ENCODE data around the gene ID4.

Gene ID4

DNA sequence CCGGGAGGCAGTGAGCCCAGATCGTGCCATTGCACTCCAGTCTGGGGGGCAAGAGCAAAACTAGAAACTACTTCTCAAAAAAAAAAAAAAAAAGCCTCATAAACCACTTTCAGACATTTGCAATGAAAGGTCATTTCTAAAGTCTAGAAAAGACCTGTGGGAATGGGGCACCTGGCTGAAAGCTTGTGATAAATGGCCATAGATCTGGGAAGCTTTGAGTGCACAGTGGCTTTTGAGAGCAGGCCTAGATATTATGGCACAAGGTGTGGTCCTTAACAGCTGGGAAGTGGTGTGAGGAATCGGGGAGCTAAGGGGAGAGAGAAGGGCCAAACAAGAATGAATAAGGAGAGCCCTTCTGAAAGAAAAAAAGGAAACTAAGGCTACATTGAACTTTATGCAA is 33.2 kb downstream of the ID4 start:
- Histone ChIP-seq H3K4me3 (ENCODE audit: low read length) (no peak overlapping the region), H3K9me3 (replicated peaks; ENCODE audit: insufficient read depth, low read length) (no peaks in the 10 kb centered on the region), H3K4me1 (ENCODE audit: low read length) (no peaks in the 10 kb centered on the region), H3K27ac (ENCODE audit: low read length) (no peak overlapping the region), H3F3A (ENCODE audit: insufficient read depth, low read length) (no peaks in the 10 kb centered on the region), H3K27me3 (replicated peaks; ENCODE audit: insufficient read depth, low read length) (no peaks in the 10 kb centered on the region), H3K9ac (ENCODE audit: low read length) (no peak overlapping the region), H2AFZ (ENCODE audit: low read length) (no peak overlapping the region), H3K9me2 (replicated peaks; ENCODE audit: insufficient read depth, low read length) (no peaks in the 10 kb centered on the region), H3K36me3 (replicated peaks; ENCODE audit: insufficient read depth, low read length) (no peaks in the 10 kb centered on the region), H3K4me2 (ENCODE audit: low read depth, low read length) (no peak overlapping the region), H4K20me1 (ENCODE audit: insufficient read depth, low read length) (no peaks in the 10 kb centered on the region), H3K79me2 (ENCODE audit: low read length) (no peaks in the 10 kb centered on the region)
- no peak for TF ChIP-seq EZH2phosphoT487 (IDR thresholded peaks at IDR 0.05; ENCODE audit: low read length)
- TF ChIP-seq, protein P1, sequence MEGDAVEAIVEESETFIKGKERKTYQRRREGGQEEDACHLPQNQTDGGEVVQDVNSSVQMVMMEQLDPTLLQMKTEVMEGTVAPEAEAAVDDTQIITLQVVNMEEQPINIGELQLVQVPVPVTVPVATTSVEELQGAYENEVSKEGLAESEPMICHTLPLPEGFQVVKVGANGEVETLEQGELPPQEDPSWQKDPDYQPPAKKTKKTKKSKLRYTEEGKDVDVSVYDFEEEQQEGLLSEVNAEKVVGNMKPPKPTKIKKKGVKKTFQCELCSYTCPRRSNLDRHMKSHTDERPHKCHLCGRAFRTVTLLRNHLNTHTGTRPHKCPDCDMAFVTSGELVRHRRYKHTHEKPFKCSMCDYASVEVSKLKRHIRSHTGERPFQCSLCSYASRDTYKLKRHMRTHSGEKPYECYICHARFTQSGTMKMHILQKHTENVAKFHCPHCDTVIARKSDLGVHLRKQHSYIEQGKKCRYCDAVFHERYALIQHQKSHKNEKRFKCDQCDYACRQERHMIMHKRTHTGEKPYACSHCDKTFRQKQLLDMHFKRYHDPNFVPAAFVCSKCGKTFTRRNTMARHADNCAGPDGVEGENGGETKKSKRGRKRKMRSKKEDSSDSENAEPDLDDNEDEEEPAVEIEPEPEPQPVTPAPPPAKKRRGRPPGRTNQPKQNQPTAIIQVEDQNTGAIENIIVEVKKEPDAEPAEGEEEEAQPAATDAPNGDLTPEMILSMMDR (IDR thresholded peaks at IDR 0.05; ENCODE audit: low read length): no peak
- no peak for TF ChIP-seq EZH2 (optimal IDR thresholded peaks at IDR 0.05; ENCODE audit: low read depth, low read length)
- no peak for DNase-seq

GRCh38 chr6:19873031-19873430 is 35.9 kb downstream of the ID4 start:
- Histone ChIP-seq H3K27me3 (replicated peaks; ENCODE audit: insufficient read depth, low read length) (no peaks in the 10 kb centered on the region), H3K4me2 (ENCODE audit: low read depth, low read length) (no peak overlapping the region), H3K36me3 (replicated peaks; ENCODE audit: insufficient read depth, low read length) (no peaks in the 10 kb centered on the region), H3K9ac (ENCODE audit: low read length) (no peak overlapping the region), H3F3A (ENCODE audit: insufficient read depth, low read length) (no peaks in the 10 kb centered on the region), H3K4me3 (ENCODE audit: low read length) (no peak overlapping the region), H3K79me2 (ENCODE audit: low read length) (no peaks in the 10 kb centered on the region), H3K9me2 (replicated peaks; ENCODE audit: insufficient read depth, low read length) (no peaks in the 10 kb centered on the region), H4K20me1 (ENCODE audit: insufficient read depth, low read length) (no peaks in the 10 kb centered on the region), H3K4me1 (ENCODE audit: low read length) (no peaks in the 10 kb centered on the region), H2AFZ (ENCODE audit: low read length) (no peak overlapping the region), H3K27ac (ENCODE audit: low read length) (no peak overlapping the region), H3K9me3 (replicated peaks; ENCODE audit: insufficient read depth, low read length) (no peaks in the 10 kb centered on the region)
- DNase-seq: no peak
- TF ChIP-seq, protein P1 (IDR thresholded peaks at IDR 0.05; ENCODE audit: low read length): no peak
- TF ChIP-seq EZH2phosphoT487 (IDR thresholded peaks at IDR 0.05; ENCODE audit: low read length): no peak
- no peak for TF ChIP-seq EZH2 (optimal IDR thresholded peaks at IDR 0.05; ENCODE audit: low read depth, low read length)

DNA sequence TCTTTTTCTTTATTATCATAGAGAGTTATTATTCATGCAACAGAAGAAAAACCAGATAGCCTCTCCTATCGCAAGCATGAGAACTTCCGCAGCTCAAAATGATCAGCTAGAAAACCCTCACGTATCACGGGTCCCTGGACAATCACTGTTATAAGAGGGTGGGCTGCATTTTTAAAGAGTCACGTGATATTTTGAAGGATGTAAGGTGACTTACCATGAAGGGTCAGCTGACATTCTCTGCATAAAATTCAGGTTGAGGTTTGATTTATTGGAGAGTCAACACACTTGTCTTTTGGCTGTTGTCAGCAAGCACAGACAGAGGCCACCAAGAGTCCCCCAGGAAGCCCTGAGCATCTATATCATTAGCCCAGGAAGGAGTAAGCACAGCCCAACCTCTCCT is 39.5 kb downstream of the ID4 start:
- Histone ChIP-seq H3K9ac (ENCODE audit: low read length) (no peak overlapping the region), H3K9me3 (replicated peaks; ENCODE audit: insufficient read depth, low read length) (no peaks in the 10 kb centered on the region), H3K27me3 (replicated peaks; ENCODE audit: insufficient read depth, low read length) (no peaks in the 10 kb centered on the region), H3K36me3 (replicated peaks; ENCODE audit: insufficient read depth, low read length) (no peaks in the 10 kb centered on the region), H3K9me2 (replicated peaks; ENCODE audit: insufficient read depth, low read length) (no peaks in the 10 kb centered on the region), H2AFZ (ENCODE audit: low read length) (no peak overlapping the region), H3K4me3 (ENCODE audit: low read length) (no peak overlapping the region), H4K20me1 (ENCODE audit: insufficient read depth, low read length) (no peaks in the 10 kb centered on the region), H3K4me2 (ENCODE audit: low read depth, low read length) (no peak overlapping the region), H3F3A (ENCODE audit: insufficient read depth, low read length) (no peaks in the 10 kb centered on the region), H3K4me1 (ENCODE audit: low read length) (no peaks in the 10 kb centered on the region), H3K79me2 (ENCODE audit: low read length) (no peaks in the 10 kb centered on the region), H3K27ac (ENCODE audit: low read length) (no peak overlapping the region)
- no peak for DNase-seq
- no peak for TF ChIP-seq EZH2phosphoT487 (IDR thresholded peaks at IDR 0.05; ENCODE audit: low read length)
- TF ChIP-seq, protein P1 (IDR thresholded peaks at IDR 0.05; ENCODE audit: low read length): no peak
- TF ChIP-seq EZH2 (optimal IDR thresholded peaks at IDR 0.05; ENCODE audit: low read depth, low read length): no peak

All from MM.1S (cell line).